ENCODE measurements around the gene CELF2.

Gene CELF2

GRCh38 chr10:11208908-11209829 lies 191.5 kb downstream of the CELF2 start:
- Histone ChIP-seq H3K4me1 (ENCODE audit: control insufficient read depth, insufficient read depth, low read length) (no peaks in the 10 kb centered on the region), H3K9me3 (ENCODE audit: control insufficient read depth, insufficient read depth, low read depth, low read length) (no peaks in the 10 kb centered on the region), H3K36me3 (ENCODE audit: control insufficient read depth in 2 of 2, insufficient read depth in 1 of 2, low read length in 2 of 2) (no peaks in the 10 kb centered on the region), H3K4me3 (ENCODE audit: low read depth, low read length) (no peak overlapping the region), H3K27ac (ENCODE audit: extremely low read depth, low read depth, low read length) (no peak overlapping the region)
- ChIA-PET POLR2A (no interaction called here), CTCF (interaction anchor here (0.7 kb wide), 1 partner anchor 11 kb away, joined by 3 read pairs; no protein-coding TSS in a partner anchor)
- TF ChIP-seq ZSCAN5A (tag by site-specific recombination; IDR thresholded peaks at IDR 0.05) = no peak
- no peak for TF ChIP-seq ZNF18 (tag by site-specific recombination; IDR thresholded peaks at IDR 0.05)
- peak; percentile 75; the same call in 1 of the 2 replicates for TF ChIP-seq BCL6B (tag by site-specific recombination; IDR thresholded peaks at IDR 0.05)
- no peak for TF ChIP-seq ZBTB11 (tag by site-specific recombination; conservative IDR thresholded peaks at IDR 0.05; ENCODE audit: low read depth)

- Histone ChIP-seq H3K27ac (ENCODE audit: extremely low read depth, low read depth, low read length) (no peak overlapping the region), H3K36me3 (ENCODE audit: control insufficient read depth in 2 of 2, insufficient read depth in 1 of 2, low read length in 2 of 2) (no peaks in the 10 kb centered on the region), H3K9me3 (ENCODE audit: control insufficient read depth, insufficient read depth, low read depth, low read length) (no peaks in the 10 kb centered on the region), H3K4me3 (ENCODE audit: low read depth, low read length) (no peak overlapping the region), H3K4me1 (ENCODE audit: control insufficient read depth, insufficient read depth, low read length) (no peaks in the 10 kb centered on the region)
- no peak for TF ChIP-seq ZNF48 (tag by site-specific recombination; IDR thresholded peaks at IDR 0.05)
- TF ChIP-seq REPIN1 (tag by site-specific recombination; IDR thresholded peaks at IDR 0.05; ENCODE audit: low read depth) = no peak
- no peak for TF ChIP-seq ZNF548 (tag by site-specific recombination; IDR thresholded peaks at IDR 0.05)
- 0 out of 2 replicates have a peak, but pooled peaks have one; percentile 18 for TF ChIP-seq OSR2 (tag by site-specific recombination; IDR thresholded peaks at IDR 0.05)
- no peak for TF ChIP-seq ZNF140 (tag by site-specific recombination; IDR thresholded peaks at IDR 0.05)
- no peak for TF ChIP-seq GFI1B (tag by site-specific recombination; IDR thresholded peaks at IDR 0.05)
- TF ChIP-seq GLI4 (tag by site-specific recombination; IDR thresholded peaks at IDR 0.05) = no peak
- TF ChIP-seq ZFP69B (tag by site-specific recombination; IDR thresholded peaks at IDR 0.05) = no peak
- ChIA-PET POLR2A (no interaction called here), CTCF (no interaction called here)
Observed at GRCh38 chr10:11209830-11210181, 192.1 kb downstream of the CELF2 start.
